Brain microvascular endothelial cell (primary cell): ENCODE measurements around the gene MED27.

ENCODE experiments used
- DNase-seq: peaks from one replicate; pipeline ENCODE4 v3.0.0-alpha.2; 2020
- H3K27ac ChIP-seq: fragments of 250-450 bp; sonication (Bioruptor Pico); 2 replicates; pipeline ENCODE4 v1.5.1; 2020; ENCODE audit warnings: mild to moderate bottlenecking, moderate library complexity
- H3K27me3 ChIP-seq: fragments of 250-450 bp; sonication (Bioruptor Pico); replicated peaks from 2 replicates; pipeline ENCODE4 v1.5.1; 2020; ENCODE audit warnings: mild to moderate bottlenecking
- H3K36me3 ChIP-seq: fragments of 250-450 bp; sonication (Bioruptor Pico); replicated peaks from 2 replicates; pipeline ENCODE4 v1.5.1; 2020; ENCODE audit warnings: mild to moderate bottlenecking
- H3K4me3 ChIP-seq: 2 replicates; pipeline ENCODE4 v1.5.1; 2011; ENCODE audit warnings: low read depth, mild to moderate bottlenecking, control low read depth, low read length, moderate library complexity
- CTCF ChIP-seq: IDR thresholded peaks from 2 replicates; pipeline ENCODE4 v1.5.1; 2011; ENCODE audit warnings: low read depth, mild to moderate bottlenecking, moderate library complexity, low read length, control low read depth, inconsistent platforms; ENCODE audit errors: missing control alignments
- in situ Hi-C: cut with HindIII; loops from 2 replicates; pipeline ENCODE4 v1.10.0; 2017; ENCODE audit warnings: low sequenced_read_pairs, low pct_ligation_motif_present

Gene MED27

GRCh38 chr9:132079391-132080091 lies at the start of gene MED27:
TSS of gene MED27 (minus strand) at chr9:132079867. CDS start at chr9:132079844, 23 bp downstream.
- in situ Hi-C loops = no loop called here
- no peak for TF ChIP-seq CTCF

DNA sequence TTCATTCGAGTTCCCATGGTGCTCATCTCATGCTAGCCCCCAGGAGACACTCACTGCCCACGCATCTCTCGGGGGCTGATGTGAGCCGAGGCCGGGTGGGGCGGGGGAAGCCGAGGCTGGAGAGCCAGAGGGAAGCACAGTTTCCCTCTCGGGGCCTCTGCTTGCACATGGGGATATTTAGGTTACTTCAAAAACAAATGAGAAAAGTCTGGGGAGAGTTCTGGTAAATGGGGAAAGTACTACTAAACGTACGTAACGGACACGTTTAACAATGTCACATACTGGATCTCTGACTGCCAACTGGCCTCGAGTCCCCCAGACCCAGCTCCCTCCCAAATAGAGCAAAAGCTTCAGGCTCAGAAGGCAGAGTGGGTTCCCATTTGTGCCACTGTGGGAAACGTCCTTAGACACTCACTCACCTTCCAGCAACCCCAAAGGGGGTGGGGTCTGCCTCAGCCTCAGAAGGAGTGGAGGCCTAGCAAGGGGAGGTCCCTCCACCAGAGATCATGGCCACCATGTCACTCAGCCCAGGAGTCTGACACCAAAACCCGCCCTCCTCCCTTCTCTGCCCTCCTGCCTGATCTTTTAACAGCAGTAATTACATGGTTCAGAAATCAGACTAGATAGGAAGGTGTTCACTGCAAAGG lies 48.3 kb upstream of the MED27 start:
- no peaks in the 10 kb centered on the region for H3K36me3 ChIP-seq
- peaks cover 56% of the 10 kb centered on the region for H3K27me3 ChIP-seq
- no peak for TF ChIP-seq CTCF
- no peak for DNase-seq
- in situ Hi-C loops = no loop called here
- no peak overlapping the region for H3K27ac ChIP-seq
- no peak overlapping the region for H3K4me3 ChIP-seq

More at GRCh38 chr9:132079391-132080091, at the start of gene MED27:
- peak; percentile 92 for DNase-seq
- peaks cover 3% of the 10 kb centered on the region for H3K36me3 ChIP-seq
- peaks cover under 1% of the 10 kb centered on the region for H3K27me3 ChIP-seq
- peak within 1 kb of the TSS; percentile 53 for H3K27ac ChIP-seq
- peak within 1 kb of the TSS; percentile 81 for H3K4me3 ChIP-seq

DNA sequence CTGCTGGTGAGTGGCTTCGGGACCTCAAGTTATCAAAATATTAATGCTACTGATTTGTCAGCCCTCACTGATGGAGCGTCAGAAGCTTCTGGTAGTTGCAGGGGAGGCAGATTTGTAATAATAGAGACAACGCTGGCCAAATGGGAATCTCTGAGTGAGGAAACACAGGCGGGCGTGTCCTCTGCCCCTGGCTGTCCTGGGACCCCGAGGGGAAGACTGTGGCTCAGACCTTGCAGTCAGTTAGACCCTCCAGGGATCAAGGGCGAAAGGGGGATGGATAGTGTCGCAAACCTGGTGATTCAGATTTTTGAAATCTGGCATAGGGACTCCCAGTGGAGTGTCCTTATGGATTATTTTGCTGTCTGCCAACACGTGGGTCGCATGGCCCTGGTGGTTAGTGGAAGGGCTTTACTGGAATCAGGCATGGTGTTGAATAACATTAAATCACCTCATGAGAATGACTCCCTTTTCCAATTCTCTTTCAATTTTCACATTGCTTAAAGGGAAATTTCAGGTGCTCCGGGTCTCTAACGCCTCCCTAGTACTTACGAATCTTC lies 47.1 kb upstream of the MED27 start:
- in situ Hi-C loops = no loop called here
- Histone ChIP-seq H3K4me3 (no peak overlapping the region), H3K27me3 (peaks cover 60% of the 10 kb centered on the region), H3K36me3 (no peaks in the 10 kb centered on the region), H3K27ac (no peak overlapping the region)
- DNase-seq = no peak
- no peak for TF ChIP-seq CTCF

DNA sequence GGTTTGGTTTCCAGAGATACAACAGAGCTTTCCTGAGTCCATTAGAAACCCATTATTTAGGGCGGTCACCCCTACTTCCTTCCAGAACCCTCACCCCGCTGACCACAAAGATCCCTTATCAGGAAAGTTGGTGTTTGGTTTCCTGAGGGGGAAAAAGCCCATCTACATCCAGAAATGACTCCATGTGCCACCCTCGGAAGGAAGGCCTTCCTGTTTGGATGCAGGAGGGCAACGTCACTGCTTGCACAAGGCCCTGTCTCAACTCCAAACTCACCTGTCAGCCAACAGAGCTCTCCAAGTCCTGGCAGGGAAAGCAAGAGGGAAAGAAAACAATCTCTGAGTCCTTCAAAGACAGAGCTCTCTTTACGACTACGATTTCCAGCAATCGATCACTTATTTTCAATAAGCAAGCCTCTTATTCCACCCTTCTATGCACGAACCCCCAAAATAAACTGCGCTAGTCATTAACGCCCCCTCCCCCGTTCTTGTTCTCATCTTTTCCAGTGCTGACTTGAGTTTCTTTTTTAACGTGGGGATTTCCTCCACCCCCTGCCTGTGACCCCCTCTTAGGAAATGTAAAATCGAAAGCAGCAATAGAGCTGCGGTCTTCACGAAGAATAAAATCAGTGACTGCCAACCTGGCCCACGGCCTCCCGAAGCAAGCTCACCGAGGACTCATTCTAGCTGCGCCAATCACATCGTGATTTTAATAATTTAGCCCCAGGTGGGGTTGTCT lies 46.4 kb upstream of the MED27 start:
- Histone ChIP-seq H3K4me3 (no peak overlapping the region), H3K27ac (no peak overlapping the region), H3K27me3 (peaks cover 60% of the 10 kb centered on the region), H3K36me3 (no peaks in the 10 kb centered on the region)
- TF ChIP-seq CTCF = no peak
- DNase-seq = no peak
- in situ Hi-C loops = no loop called here

GRCh38 chr9:132125361-132125760 lies 45.7 kb upstream of the MED27 start:
- Histone ChIP-seq H3K27me3 (peaks cover 58% of the 10 kb centered on the region), H3K4me3 (no peak overlapping the region), H3K36me3 (no peaks in the 10 kb centered on the region), H3K27ac (no peak overlapping the region)
- in situ Hi-C loops = no loop called here
- TF ChIP-seq CTCF = no peak
- no peak for DNase-seq
